NCI-H524 treated with DMSO at 0.1 percent for 48 hours (cell line): ENCODE data around the gene MOB3A.
A peak's percentile ranks its signal among the peaks of the same experiment; 100 is the strongest.

ENCODE experiments used
- DNase-seq: peaks from one replicate; lab custom pipeline; 2025; lab: John Stamatoyannopoulos, UW

Gene MOB3A

GRCh38 chr19:2046046-2046907, 49.8 kb downstream of the MOB3A start:
- DNase-seq = no peak

- no peak for DNase-seq
These were observed 50.6 kb downstream of the MOB3A start for GRCh38 chr19:2045501-2046045.

GRCh38 chr19:2044709-2045500, 51.2 kb downstream of the MOB3A start:
- DNase-seq = no peak

- no peak for DNase-seq
These were observed 52.0 kb downstream of the MOB3A start for GRCh38 chr19:2043961-2044708.

GRCh38 chr19:2043251-2043641, 52.9 kb downstream of the MOB3A start:
- DNase-seq = no peak

- no peak for DNase-seq
These were observed 53.5 kb downstream of the MOB3A start for GRCh38 chr19:2042485-2043250.

- DNase-seq = peak; percentile 76
These were observed 54.2 kb downstream of the MOB3A start for GRCh38 chr19:2041683-2042484.

- no peak for DNase-seq
These were observed 54.8 kb downstream of the MOB3A start for GRCh38 chr19:2041433-2041682.

GRCh38 chr19:2040647-2041432, 55.3 kb downstream of the MOB3A start:
- no peak for DNase-seq

GRCh38 chr19:2039959-2040646, 56.0 kb downstream of the MOB3A start:
- DNase-seq = no peak

- DNase-seq = no peak
These were observed 56.8 kb downstream of the MOB3A start for GRCh38 chr19:2039089-2039958.

GRCh38 chr19:2038284-2039088, 57.6 kb downstream of the MOB3A start:
- DNase-seq = no peak

- DNase-seq = no peak
These were observed 58.4 kb downstream of the MOB3A start for GRCh38 chr19:2037651-2038255.

- no peak for DNase-seq
These were observed 59.7 kb downstream of the MOB3A start for GRCh38 chr19:2036424-2036823.

- DNase-seq = no peak
These were observed 60.5 kb downstream of the MOB3A start for GRCh38 chr19:2035590-2035991.

- DNase-seq = no peak
These were observed 61.2 kb downstream of the MOB3A start for GRCh38 chr19:2034729-2035589.
